Spinal cord (tissue), 10 donors: ENCODE data around the gene MAGT1. TPM values are rescaled to one million over a fixed set of nuclear protein-coding genes. Genes with fewer than 3 reads are reported as not detected.
"Not testable (repeated sequence)": the region's sequence is repeated elsewhere in the genome, so short reads cannot be mapped to it uniquely, and the experiment has no call there.

ENCODE experiments used
- DNase-seq, 6 donors: peaks; one replicate each; pipeline versions ENCODE4 v3.0.0 to v3.0.0-alpha.2; 2013 to 2015; ENCODE audit warnings: low spot score in 6 of 6, low read depth in 4 of 6
- H3K27ac ChIP-seq: one replicate; pipeline ENCODE4 v1.5.1; 2013; ENCODE audit warnings: low read depth, low read length, control low read depth
- H3K27me3 ChIP-seq: one replicate; pipeline ENCODE4 v1.6.1; 2013; ENCODE audit warnings: low read length; ENCODE audit not compliant: control insufficient read depth, insufficient read depth
- H3K36me3 ChIP-seq: one replicate; pipeline ENCODE4 v1.6.1; 2013; ENCODE audit warnings: low read length; ENCODE audit not compliant: control insufficient read depth, insufficient read depth
- H3K4me1 ChIP-seq: one replicate; pipeline ENCODE4 v1.6.1; 2013; ENCODE audit warnings: low read length; ENCODE audit not compliant: control insufficient read depth, insufficient read depth
- H3K4me3 ChIP-seq: one replicate; pipeline ENCODE4 v1.5.1; 2013; ENCODE audit warnings: low read depth, low read length, control low read depth
- H3K9me3 ChIP-seq: one replicate; pipeline ENCODE4 v1.6.1; 2013; ENCODE audit warnings: low read length; ENCODE audit not compliant: control insufficient read depth, insufficient read depth
- WGBS: methylation state at CpG from one replicate; pipeline ENCODE4 v1.1.5; 2013; ENCODE audit warnings: missing lambda C conversion rate; ENCODE audit not compliant: insufficient coverage; 5-methylcytosine and 5-hydroxymethylcytosine counted together
- polyA plus RNA-seq, 2 donors: library from polyadenylated mRNA; unstranded; fragments of 120-200 nt; gene quantifications; one replicate each; pipeline ENCODE4 v1.2.1, GENCODE V29; 2013; ENCODE audit not compliant: insufficient read length in 2 of 2
- total RNA-seq, 2 donors: library from RNA; depleted of rRNA in 1 of 2; stranded (reverse); fragments of 120-200 nt in 1 of 2; fragments of >200 nt in 1 of 2; gene quantifications; one replicate each; pipeline versions ENCODE4 v1.2.3 to v1.2.4, GENCODE V29; 2013 to 2014
- donor health status: healthy.

MAGT1 gene
- total and polyA plus RNA-seq, 4 donors, result 31.3 to 66.8 (median 50.8) TPM

GRCh38 chrX:77922787-77923186 lies 27.6 kb upstream of the MAGT1 start:
- Histone ChIP-seq H3K27ac (no peak overlapping the region), H3K36me3 (no peaks in the 10 kb centered on the region), H3K9me3 (no peaks in the 10 kb centered on the region), H3K4me3 (no peak overlapping the region), H3K27me3 (no peaks in the 10 kb centered on the region), H3K4me1 (no peaks in the 10 kb centered on the region)
- DNase-seq, result no peak

- not testable (repeated sequence) for H3K9me3 ChIP-seq, H3K4me1 ChIP-seq, H3K27ac ChIP-seq, H3K36me3 ChIP-seq, H3K4me3 ChIP-seq, DNase-seq, H3K27me3 ChIP-seq
- WGBS, result 57% methylated on average over 1 of the region's 6 CpGs
Observed at GRCh38 chrX:77919370-77919769, 24.1 kb upstream of the MAGT1 start.

GRCh38 chrX:77918568-77918967 lies 23.3 kb upstream of the MAGT1 start:
- H3K4me1 ChIP-seq, result no peaks in the 10 kb centered on the region
- no peak overlapping the region for H3K27ac ChIP-seq
- H3K36me3 ChIP-seq, result no peaks in the 10 kb centered on the region
- H3K9me3 ChIP-seq, result no peaks in the 10 kb centered on the region
- H3K4me3 ChIP-seq, result no peak overlapping the region
- no peaks in the 10 kb centered on the region for H3K27me3 ChIP-seq
- 83% methylated on average over 1 of the region's 3 CpGs for WGBS
- no peak for DNase-seq

DNA sequence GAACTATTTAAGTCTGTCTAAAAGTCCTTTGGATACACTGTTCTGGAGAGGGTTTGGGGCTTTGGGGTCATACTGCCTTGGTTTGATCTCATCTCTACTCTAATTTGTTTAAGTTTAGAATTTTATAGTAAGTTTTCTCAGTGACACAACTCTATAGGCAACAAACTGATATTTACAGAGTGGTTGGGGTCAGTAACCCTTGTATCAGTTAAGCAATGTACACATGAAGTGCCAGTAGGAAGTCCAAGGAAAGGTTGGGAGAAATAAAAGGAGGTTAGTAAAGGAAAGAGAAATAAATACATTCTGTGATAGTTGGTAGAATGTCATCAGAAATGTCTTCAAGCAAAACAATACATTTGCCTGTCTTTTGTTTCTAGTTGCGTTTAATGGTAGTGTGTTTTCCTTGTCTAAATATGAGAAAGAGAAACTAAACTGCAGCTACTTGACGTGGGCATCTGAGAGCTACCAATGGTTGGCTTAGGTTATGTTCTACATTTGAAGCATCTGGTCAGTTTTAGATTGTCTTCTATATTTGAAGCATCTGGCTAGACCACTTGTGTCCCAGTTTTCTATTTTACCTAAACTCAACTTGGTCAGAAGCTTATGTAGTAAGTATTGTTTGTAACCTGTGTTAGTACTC lies 22.2 kb upstream of the MAGT1 start:
- Histone ChIP-seq H3K9me3 (no peaks in the 10 kb centered on the region), H3K36me3 (no peaks in the 10 kb centered on the region), H3K27me3 (no peaks in the 10 kb centered on the region), H3K4me3 (no peak overlapping the region), H3K4me1 (no peaks in the 10 kb centered on the region), H3K27ac (no peak overlapping the region)
- WGBS, result no CpG with 5 or more reads among the region's 2 CpGs
- no peak for DNase-seq

GRCh38 chrX:77910108-77910840 lies 15.0 kb upstream of the MAGT1 start, which contains the start of gene ATP7A:
TSS of gene ATP7A (plus strand) at chrX:77910693. CDS start at chrX:77971642, 60,949 bp downstream.
- H3K27me3 ChIP-seq, result no peaks in the 10 kb centered on the region
- WGBS, result 25% methylated on average over 35 of the region's 36 CpGs
- H3K27ac ChIP-seq, result peak within 1 kb of the TSS; percentile 73
- H3K4me1 ChIP-seq, result peaks cover 4% of the 10 kb centered on the region
- DNase-seq, result peak in 4 of 6 donors; percentile 50 to 96 (median 84)
- peak within 1 kb of the TSS; percentile 61 for H3K4me3 ChIP-seq
- H3K9me3 ChIP-seq, result no peaks in the 10 kb centered on the region
- no peaks in the 10 kb centered on the region for H3K36me3 ChIP-seq

DNA sequence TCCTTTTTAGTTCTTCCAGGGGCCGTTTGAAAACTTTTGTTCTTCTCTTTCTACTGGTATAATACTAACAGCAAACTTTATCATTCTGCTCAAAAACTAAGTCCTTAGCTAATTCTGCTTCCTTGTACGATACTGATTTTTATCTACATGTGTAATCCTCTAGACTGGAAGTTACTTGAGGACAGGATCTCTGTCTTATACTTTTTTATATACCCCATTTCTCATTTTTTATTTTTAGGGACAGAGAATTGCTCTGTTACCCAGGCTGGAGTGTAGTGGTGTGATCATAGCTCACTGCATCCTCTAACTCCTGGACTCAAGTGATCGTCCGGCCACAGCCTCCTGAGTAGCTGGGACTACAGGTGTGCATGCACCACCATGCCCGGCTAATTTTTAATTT lies 6.3 kb upstream of the MAGT1 start:
- Histone ChIP-seq H3K27me3 (no peaks in the 10 kb centered on the region), H3K9me3 (peaks cover 1% of the 10 kb centered on the region), H3K36me3 (peaks cover 4% of the 10 kb centered on the region), H3K27ac (no peak overlapping the region), H3K4me1 (no peaks in the 10 kb centered on the region), H3K4me3 (no peak overlapping the region)
- WGBS, result 97% methylated on average over 3 of the region's 5 CpGs
- DNase-seq, result no peak

GRCh38 chrX:77900688-77901087 lies 5.5 kb upstream of the MAGT1 start:
- Histone ChIP-seq H3K9me3 (peaks cover 1% of the 10 kb centered on the region), H3K4me1 (peaks cover 5% of the 10 kb centered on the region), H3K36me3 (peaks cover 4% of the 10 kb centered on the region), H3K4me3 (peak overlapping the region; percentile 51), H3K27ac (no peak overlapping the region), H3K27me3 (no peaks in the 10 kb centered on the region)
- WGBS, result no CpG with 5 or more reads among the region's 1 CpG
- no peak for DNase-seq

DNA sequence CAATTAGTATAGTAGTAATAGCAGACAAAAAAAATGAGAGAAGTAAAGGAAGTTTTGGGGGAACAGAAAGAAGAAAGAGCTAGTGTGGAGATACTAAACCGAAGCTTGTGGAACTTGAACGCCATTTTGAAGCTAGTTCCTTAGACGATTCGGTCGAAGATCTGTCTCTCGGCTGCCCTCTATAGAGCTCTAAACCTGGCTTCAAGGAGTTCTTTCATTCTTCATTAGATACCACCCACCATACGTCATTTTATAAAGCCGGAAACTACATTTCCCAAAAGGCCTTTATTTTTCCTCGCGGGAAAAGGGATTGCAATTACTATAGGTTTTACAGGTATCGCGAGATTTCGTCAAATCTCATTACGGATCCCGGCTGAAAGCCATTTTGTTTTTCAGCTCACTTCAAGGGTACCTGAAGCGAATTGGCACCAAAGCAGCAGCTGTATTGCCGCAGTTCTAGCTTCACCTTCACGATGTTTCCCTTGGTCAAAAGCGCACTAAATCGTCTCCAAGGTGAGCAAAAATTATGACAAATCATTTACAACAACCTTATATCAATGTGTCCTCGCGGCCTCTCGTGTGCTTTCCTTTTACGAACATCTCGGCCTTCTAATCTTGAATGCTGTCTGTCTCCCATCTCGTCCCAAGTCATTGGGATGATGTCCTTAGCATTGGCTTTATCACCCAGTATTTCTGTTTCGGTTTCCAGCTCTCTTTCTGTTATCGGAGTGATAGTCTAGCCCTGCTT lies 4.0 kb upstream of the MAGT1 start, which contains the start of gene COX7B:
Gene COX7B, plus strand, starts transcription at position 388 of the 748 bp plus-strand sequence. Its CDS starts 86 bp downstream, at position 474.
- no peaks in the 10 kb centered on the region for H3K27me3 ChIP-seq
- peaks cover 5% of the 10 kb centered on the region for H3K4me1 ChIP-seq
- peak within 1 kb of the TSS; percentile 51 for H3K4me3 ChIP-seq
- H3K36me3 ChIP-seq, result peaks cover 1% of the 10 kb centered on the region
- peak within 1 kb of the TSS; percentile 87 for H3K27ac ChIP-seq
- 29% methylated on average over 18 of the region's 28 CpGs for WGBS
- peak; percentile 85 to 99 (median 90) for DNase-seq
- peaks cover 1% of the 10 kb centered on the region for H3K9me3 ChIP-seq

- Histone ChIP-seq H3K9me3 (no peaks in the 10 kb centered on the region), H3K36me3 (no peaks in the 10 kb centered on the region), H3K4me3 (no peak overlapping the region), H3K27ac (no peak overlapping the region), H3K4me1 (peaks cover 5% of the 10 kb centered on the region), H3K27me3 (no peaks in the 10 kb centered on the region)
- DNase-seq, result no peak
- 86% methylated on average over 2 of the region's 10 CpGs for WGBS
Observed at GRCh38 chrX:77893713-77894112, 1.5 kb downstream of the MAGT1 start.
